Astrocyte (in vitro differentiated cells and primary cell): ENCODE measurements around the gene RGSL1.

Source experiments
- CTCF ChIP-seq: IDR thresholded peaks from 2 replicates; pipeline ENCODE4 v1.5.1; 2011; ENCODE audit warnings: low read depth, mild to moderate bottlenecking, inconsistent platforms, low read length, moderate library complexity; ENCODE audit not compliant: insufficient read depth
- EZH2 ChIP-seq: IDR thresholded peaks from 2 replicates; pipeline ENCODE4 v1.6.1; 2012; ENCODE audit warnings: mild to moderate bottlenecking, low read length, inconsistent platforms; ENCODE audit not compliant: insufficient read depth

GRCh38 chr1:182525342-182525741 is 75.4 kb downstream of the RGSL1 start:
- no peak for TF ChIP-seq CTCF
- TF ChIP-seq EZH2: no peak
